Measurements from ENCODE around the gene ERF.

Gene ERF

DNA sequence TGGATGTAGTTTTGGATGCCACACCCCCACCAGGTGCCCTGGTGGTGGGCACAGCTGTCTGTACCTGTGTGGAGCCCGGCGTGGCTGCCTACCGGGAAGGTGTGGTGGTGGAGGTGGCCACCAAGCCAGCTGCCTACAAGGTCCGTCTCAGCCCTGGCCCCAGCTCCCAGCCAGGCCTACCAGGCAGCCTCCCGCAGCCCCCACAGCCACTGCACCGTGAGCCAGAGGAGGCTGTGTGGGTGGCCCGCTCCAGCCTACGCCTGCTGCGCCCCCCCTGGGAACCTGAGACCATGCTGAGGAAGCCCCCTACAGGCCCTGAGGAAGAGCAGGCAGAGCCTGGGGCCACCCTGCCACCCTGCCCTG lies 17.6 kb upstream of the ERF start:
- POLR2A ChIA-PET: interaction anchor here (0.7 kb wide), 1 partner anchor 10 kb away, joined by 3 read pairs; no protein-coding TSS in a partner anchor

DNA sequence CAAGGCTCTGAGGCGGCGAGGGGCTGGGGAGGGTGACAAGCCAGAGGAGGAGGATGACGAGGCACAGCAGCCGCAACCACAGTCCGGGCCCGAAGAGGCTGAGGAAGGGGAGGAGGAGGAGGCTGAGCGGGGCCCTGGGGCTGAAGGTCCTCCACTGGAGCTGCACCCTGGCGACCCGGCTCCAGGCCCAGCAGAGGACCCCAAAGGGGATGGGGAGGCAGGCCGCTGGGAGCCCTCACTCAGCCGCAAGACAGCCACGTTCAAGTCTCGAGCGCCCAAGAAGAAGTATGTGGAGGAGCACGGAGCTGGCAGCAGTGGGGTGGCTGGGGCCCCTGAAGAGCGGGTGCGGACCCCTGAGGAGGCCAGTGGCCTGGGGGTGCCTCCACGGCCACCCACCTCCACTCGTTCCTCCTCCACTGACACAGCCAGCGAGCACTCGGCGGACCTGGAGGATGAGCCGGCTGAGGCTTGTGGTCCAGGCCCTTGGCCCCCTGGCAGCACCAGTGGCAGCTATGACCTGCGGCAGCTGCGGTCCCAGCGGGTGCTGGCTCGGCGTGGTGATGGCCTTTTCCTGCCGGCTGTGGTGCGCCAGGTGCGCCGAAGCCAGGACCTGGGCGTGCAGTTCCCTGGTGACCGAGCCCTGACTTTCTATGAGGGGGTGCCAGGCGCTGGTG lies 17.1 kb upstream of the ERF start:
- no peak for DNase-seq (ENCODE audit: low read depth, low spot score)
- ChIA-PET POLR2A (interaction anchor here (0.7 to 1.5 kb wide), 2 partner anchors 11 to 29 kb away, joined by 3 to 4 read pairs; partner anchors contain the start of gene GSK3A), CTCF (interaction anchor here (2.6 to 3.8 kb wide), 2 partner anchors 26 to 27 kb away, joined by 17 to 21 read pairs; no protein-coding TSS in a partner anchor)
- TF ChIP-seq, protein P1, sequence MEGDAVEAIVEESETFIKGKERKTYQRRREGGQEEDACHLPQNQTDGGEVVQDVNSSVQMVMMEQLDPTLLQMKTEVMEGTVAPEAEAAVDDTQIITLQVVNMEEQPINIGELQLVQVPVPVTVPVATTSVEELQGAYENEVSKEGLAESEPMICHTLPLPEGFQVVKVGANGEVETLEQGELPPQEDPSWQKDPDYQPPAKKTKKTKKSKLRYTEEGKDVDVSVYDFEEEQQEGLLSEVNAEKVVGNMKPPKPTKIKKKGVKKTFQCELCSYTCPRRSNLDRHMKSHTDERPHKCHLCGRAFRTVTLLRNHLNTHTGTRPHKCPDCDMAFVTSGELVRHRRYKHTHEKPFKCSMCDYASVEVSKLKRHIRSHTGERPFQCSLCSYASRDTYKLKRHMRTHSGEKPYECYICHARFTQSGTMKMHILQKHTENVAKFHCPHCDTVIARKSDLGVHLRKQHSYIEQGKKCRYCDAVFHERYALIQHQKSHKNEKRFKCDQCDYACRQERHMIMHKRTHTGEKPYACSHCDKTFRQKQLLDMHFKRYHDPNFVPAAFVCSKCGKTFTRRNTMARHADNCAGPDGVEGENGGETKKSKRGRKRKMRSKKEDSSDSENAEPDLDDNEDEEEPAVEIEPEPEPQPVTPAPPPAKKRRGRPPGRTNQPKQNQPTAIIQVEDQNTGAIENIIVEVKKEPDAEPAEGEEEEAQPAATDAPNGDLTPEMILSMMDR (IDR thresholded peaks at IDR 0.05; ENCODE audit: insufficient read depth, low read length, missing control alignments): no peak
- H3K4me3 ChIP-seq (ENCODE audit: low read depth, low read length): no peak overlapping the region

More for the DNA sequence above, 17.6 kb upstream of the ERF start:
- CTCF ChIA-PET: interaction anchor here (3.8 kb wide), 1 partner anchor 27 kb away, joined by 21 read pairs; no protein-coding TSS in a partner anchor
- no peak overlapping the region for H3K4me3 ChIP-seq (ENCODE audit: low read depth, low read length)
- TF ChIP-seq, protein P1 (IDR thresholded peaks at IDR 0.05; ENCODE audit: insufficient read depth, low read length, missing control alignments): no peak
- DNase-seq (ENCODE audit: low read depth, low spot score): no peak

DNA sequence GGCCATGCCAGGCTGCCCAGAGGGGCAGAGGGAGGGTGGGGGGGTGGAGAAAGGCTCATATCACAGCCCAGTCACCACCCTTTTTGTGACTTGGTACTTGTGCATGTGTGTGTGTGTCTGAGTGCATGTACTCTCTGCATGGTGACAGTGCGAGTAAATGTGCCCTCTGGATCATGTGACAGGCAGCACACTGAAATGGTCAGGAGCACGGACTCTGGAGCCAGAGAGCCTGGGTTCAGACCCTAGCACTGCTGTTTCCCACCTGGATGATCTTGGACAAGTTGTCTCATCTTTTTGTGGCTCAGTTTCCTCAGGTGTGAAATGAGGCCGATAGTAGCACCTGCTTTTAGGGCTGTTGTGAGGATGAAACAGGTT lies 16.1 kb upstream of the ERF start:
- POLR2A ChIA-PET: interaction anchor here (1.3 to 1.9 kb wide), 4 partner anchors 8 to 28 kb away, joined by 3 to 20 read pairs (median 5); partner anchors contain the start of gene GSK3A
- TF ChIP-seq, protein P1 (IDR thresholded peaks at IDR 0.05; ENCODE audit: insufficient read depth, low read length, missing control alignments): no peak
- peak overlapping the region; percentile 80; the same call in 1 of the 2 replicates for H3K4me3 ChIP-seq (ENCODE audit: low read depth, low read length)
- DNase-seq (ENCODE audit: low read depth, low spot score): no peak
- CTCF ChIA-PET: interaction anchor here (2.6 to 2.7 kb wide), 2 partner anchors 8 to 26 kb away, joined by 17 to 49 read pairs; no protein-coding TSS in a partner anchor

DNA sequence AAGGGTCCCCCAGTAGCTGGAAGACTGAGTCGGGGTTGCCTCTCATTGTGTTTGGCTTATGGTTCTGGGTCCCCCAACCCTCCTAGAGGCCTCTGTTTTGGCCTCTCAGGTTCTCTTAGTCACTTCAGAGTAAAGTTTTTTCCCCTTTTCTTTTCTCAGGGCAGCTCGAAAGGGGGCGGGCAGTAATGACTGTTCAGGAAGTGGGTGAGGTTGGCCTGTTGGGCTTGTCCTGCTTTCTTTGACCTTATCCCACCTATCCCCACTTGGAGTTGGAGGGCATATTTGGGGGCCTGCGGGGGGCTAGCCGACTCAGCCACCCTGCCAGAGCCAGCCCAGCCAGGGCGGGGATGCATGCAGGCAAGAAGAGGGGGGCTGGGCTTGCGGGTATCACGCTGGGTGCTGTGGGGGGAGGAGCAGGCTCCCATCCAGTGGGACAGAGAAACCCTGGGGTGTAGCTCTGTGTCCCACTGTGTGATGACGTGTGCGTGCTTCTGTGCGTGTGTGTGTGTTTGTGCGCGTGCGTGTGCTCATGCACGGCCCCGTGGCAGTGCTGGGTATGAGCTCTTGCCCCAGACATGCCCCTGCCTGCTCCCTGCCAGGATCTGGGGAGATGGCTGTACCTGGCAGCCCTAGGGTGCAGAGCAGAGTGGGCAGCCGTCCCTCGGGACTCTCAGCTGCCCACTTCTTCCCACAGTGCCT lies 15.6 kb upstream of the ERF start:
- H3K4me3 ChIP-seq (ENCODE audit: low read depth, low read length): peak overlapping the region; percentile 80
- ChIA-PET POLR2A (interaction anchor here (1.3 to 1.9 kb wide), 4 partner anchors 9 to 28 kb away, joined by 3 to 20 read pairs (median 5); partner anchors contain the start of gene GSK3A), CTCF (interaction anchor here (1.3 to 2.7 kb wide), 3 partner anchors 9 to 131 kb away, joined by 3 to 49 read pairs (median 17); no protein-coding TSS in a partner anchor)
- TF ChIP-seq, protein P1 (IDR thresholded peaks at IDR 0.05; ENCODE audit: insufficient read depth, low read length, missing control alignments): no peak
- DNase-seq (ENCODE audit: low read depth, low spot score): no peak

DNA sequence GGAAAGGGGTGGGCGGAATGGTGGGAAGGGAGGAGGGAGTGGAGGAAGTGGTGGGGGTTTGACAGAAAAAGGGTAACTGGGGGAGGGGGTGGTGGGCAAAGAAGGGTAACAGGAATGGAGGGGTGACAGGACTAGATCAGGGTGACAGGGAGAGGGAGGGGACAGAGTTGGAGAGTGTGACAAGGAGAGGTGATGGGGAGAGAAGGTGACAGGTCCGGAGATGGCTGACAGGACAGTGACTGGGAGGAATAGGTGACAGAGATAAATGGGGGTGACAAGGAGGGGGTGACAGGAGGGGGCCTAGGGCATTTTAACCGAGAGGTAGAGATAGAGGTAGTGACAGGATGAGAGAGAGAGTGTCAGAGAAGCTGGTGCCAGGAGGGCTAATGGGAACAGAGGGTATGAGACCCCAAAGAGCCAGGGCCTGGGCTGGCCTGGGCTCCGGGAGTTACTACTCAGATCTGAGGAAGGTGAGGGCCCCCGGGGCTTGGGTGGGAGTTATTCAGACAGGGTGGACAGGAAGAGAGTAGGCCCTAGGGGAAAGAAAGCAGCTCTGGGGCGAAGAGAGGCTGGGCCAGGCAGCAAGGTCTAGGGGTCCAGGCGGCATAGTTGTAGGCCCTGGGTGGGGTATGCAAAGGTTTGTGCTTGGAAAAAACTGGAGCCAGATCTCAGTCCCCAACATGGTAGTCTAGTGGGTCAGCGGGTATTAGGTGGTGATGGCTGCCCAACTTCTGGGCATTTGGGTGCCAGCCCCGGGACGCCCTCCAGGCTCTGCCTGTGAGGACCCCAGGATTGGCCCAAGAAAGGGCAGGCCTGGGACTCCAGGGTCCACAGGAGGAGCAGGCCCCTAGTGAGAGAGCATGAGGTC lies 14.8 kb upstream of the ERF start:
- ChIA-PET CTCF (interaction anchor here (1.3 to 2.7 kb wide), 3 partner anchors 9 to 131 kb away, joined by 3 to 49 read pairs (median 17); no protein-coding TSS in a partner anchor), POLR2A (interaction anchor here (1.3 to 1.9 kb wide), 3 partner anchors 10 to 15 kb away, joined by 3 to 20 read pairs (median 6); no protein-coding TSS in a partner anchor)
- TF ChIP-seq, protein P1 (IDR thresholded peaks at IDR 0.05; ENCODE audit: insufficient read depth, low read length, missing control alignments): no peak
- no peak for DNase-seq (ENCODE audit: low read depth, low spot score)
- peak overlapping the region; percentile 80 for H3K4me3 ChIP-seq (ENCODE audit: low read depth, low read length)
